Measurements from ENCODE around the gene TRIM15. TPM values are rescaled to one million over a fixed set of nuclear protein-coding genes. Genes with fewer than 3 reads are reported as not detected.
A peak's percentile ranks its signal among the peaks of the same experiment; 100 is the strongest.

Gene TRIM15
- total and polyA plus RNA-seq, 10 of the 15 experiments (the other 5 are each of a cell fraction or from before 2014, with no cell fraction given) = 0.29 TPM; not detected in 9

DNA sequence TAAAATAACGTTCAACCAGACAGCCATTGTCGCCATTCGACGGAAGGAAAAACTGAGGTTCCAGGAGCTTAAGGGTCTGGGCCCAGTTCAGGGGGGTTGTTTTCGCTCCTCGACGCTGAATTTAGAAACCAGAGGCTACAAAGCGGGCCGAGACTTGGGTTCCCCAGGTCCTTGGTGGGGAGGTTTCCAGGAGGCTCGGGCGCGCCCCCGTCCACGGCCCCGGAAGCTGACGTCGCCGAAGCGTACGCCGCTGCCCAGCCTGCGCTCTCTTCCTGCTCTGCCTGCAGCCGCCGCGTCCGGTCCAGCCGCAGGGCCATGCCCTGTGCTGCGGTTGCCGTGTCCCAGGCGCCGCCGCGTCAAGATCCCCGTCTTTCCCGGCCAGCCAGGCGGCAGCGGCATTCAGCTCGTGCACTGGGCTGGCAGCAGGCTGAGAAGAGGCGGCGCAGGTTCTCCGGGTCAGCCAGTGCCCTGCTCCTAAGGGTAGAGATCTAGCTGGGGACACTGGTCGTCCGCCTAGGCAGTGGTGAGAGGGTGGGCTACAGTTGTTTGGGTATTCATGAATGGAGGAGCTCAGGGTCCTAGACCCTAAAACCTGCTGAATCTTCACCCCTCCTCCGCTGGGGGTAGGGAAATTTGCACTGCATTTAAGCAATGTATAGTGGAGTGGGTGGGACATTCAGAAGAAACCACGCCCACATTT lies 50.8 kb downstream of the TRIM15 start (continued):
- TF ChIP-seq, protein P1, sequence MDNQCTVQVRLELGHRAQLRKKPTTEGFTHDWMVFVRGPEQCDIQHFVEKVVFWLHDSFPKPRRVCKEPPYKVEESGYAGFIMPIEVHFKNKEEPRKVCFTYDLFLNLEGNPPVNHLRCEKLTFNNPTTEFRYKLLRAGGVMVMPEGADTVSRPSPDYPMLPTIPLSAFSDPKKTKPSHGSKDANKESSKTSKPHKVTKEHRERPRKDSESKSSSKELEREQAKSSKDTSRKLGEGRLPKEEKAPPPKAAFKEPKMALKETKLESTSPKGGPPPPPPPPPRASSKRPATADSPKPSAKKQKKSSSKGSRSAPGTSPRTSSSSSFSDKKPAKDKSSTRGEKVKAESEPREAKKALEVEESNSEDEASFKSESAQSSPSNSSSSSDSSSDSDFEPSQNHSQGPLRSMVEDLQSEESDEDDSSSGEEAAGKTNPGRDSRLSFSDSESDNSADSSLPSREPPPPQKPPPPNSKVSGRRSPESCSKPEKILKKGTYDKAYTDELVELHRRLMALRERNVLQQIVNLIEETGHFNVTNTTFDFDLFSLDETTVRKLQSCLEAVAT (IDR thresholded peaks at IDR 0.05) = 0 out of 2 replicates have a peak, but pooled peaks have one; percentile 28
- TF ChIP-seq MXI1 (IDR thresholded peaks at IDR 0.05; ENCODE audit: low read depth, low read length) = peak; percentile 77
- TF ChIP-seq POLR2A (IDR thresholded peaks at IDR 0.05; ENCODE audit: low read depth, low read length) = peak; percentile 94
- 0 out of 2 replicates have a peak, but pooled peaks have one; percentile 43 for TF ChIP-seq TBL1XR1 (IDR thresholded peaks at IDR 0.05; ENCODE audit: low read depth, low read length)
- TF ChIP-seq GABPA (IDR thresholded peaks at IDR 0.05; ENCODE audit: low read depth) = peak; percentile 28; the same call in 1 of the 2 replicates
- TF ChIP-seq, protein P2, sequence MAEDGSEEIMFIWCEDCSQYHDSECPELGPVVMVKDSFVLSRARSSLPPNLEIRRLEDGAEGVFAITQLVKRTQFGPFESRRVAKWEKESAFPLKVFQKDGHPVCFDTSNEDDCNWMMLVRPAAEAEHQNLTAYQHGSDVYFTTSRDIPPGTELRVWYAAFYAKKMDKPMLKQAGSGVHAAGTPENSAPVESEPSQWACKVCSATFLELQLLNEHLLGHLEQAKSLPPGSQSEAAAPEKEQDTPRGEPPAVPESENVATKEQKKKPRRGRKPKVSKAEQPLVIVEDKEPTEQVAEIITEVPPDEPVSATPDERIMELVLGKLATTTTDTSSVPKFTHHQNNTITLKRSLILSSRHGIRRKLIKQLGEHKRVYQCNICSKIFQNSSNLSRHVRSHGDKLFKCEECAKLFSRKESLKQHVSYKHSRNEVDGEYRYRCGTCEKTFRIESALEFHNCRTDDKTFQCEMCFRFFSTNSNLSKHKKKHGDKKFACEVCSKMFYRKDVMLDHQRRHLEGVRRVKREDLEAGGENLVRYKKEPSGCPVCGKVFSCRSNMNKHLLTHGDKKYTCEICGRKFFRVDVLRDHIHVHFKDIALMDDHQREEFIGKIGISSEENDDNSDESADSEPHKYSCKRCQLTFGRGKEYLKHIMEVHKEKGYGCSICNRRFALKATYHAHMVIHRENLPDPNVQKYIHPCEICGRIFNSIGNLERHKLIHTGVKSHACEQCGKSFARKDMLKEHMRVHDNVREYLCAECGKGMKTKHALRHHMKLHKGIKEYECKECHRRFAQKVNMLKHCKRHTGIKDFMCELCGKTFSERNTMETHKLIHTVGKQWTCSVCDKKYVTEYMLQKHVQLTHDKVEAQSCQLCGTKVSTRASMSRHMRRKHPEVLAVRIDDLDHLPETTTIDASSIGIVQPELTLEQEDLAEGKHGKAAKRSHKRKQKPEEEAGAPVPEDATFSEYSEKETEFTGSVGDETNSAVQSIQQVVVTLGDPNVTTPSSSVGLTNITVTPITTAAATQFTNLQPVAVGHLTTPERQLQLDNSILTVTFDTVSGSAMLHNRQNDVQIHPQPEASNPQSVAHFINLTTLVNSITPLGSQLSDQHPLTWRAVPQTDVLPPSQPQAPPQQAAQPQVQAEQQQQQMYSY (CRISPR knock-in tag; IDR thresholded peaks at IDR 0.05) = no peak
- peak; percentile 86 for TF ChIP-seq IKZF1 (conservative IDR thresholded peaks at IDR 0.05)
- peak; percentile 84 for TF ChIP-seq SMARCA5 (IDR thresholded peaks at IDR 0.05)
- no peak; the same call in 1 of the 2 replicates for TF ChIP-seq MTA3 (IDR thresholded peaks at IDR 0.05; ENCODE audit: borderline replicate concordance, low read length)
- TF ChIP-seq ZNF207 (IDR thresholded peaks at IDR 0.05; ENCODE audit: borderline replicate concordance) = 0 out of 2 replicates have a peak, but pooled peaks have one; percentile 29

All from GM12878 (cell line).